Choroid plexus epithelial cell (primary cell): ENCODE data around the gene KCTD15.

Experiments
- DNase-seq: peaks from one replicate; pipeline ENCODE4 v3.0.0-alpha.2; 2010; ENCODE audit warnings: low read depth
- H3K4me3 ChIP-seq: 2 replicates; pipeline ENCODE4 v1.5.1; 2011; ENCODE audit warnings: low read depth, mild to moderate bottlenecking, control low read depth, low read length, moderate library complexity
- TF ChIP-seq, protein P1 (sequence below): conservative IDR thresholded peaks from 2 replicates; pipeline ENCODE4 v1.5.1; 2011; ENCODE audit warnings: low read depth, mild to moderate bottlenecking, control low read depth, inconsistent platforms, low read length, moderate library complexity

The KCTD15 gene

DNA sequence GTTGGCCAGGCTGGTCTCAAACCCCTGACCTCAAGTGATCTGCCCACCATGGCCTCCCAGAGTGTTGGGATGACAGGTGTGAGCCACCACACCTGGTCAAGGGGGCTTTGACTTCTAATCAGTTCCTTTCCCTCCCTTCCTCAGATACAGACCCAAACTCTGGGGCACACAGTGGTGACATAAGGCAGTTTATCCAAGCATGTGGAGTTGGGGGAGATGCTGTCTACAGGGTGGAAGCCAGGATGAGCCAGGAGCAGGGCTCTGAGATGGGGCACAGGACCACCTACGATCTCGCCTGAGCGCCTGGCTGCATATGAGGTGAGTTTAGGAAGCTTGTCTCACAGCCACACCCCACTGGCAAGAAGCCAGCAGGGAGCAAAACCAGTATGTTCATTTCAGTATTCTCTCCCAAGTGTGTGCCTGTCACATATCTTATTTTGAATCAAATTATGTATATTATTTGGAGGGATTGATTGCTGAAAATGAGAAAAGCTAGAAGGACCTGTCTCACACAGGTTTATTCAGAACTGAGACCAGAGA, 67.7 kb downstream of the KCTD15 start:
- H3K4me3 ChIP-seq, result no peak overlapping the region
- no peak for DNase-seq
- TF ChIP-seq, protein P1, sequence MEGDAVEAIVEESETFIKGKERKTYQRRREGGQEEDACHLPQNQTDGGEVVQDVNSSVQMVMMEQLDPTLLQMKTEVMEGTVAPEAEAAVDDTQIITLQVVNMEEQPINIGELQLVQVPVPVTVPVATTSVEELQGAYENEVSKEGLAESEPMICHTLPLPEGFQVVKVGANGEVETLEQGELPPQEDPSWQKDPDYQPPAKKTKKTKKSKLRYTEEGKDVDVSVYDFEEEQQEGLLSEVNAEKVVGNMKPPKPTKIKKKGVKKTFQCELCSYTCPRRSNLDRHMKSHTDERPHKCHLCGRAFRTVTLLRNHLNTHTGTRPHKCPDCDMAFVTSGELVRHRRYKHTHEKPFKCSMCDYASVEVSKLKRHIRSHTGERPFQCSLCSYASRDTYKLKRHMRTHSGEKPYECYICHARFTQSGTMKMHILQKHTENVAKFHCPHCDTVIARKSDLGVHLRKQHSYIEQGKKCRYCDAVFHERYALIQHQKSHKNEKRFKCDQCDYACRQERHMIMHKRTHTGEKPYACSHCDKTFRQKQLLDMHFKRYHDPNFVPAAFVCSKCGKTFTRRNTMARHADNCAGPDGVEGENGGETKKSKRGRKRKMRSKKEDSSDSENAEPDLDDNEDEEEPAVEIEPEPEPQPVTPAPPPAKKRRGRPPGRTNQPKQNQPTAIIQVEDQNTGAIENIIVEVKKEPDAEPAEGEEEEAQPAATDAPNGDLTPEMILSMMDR, result no peak

DNA sequence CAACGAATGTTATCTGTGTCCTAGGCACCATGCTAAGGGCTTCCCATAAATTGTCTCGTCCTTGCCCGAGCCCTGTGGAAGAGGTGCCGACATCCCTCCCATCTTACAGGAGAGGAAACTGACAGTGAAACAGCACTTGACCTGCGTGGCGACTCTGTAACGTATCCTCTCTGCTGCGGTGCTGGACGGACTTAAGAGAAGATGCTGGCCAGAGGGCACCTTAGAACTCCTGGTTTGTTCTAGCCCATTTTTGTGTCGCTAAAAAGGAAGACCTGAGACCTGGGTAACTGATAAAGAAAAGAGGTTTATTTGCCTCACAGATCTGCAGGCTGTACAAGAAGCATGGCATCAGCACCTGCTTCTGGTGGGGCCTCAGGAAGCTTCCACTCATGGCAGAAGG, 68.6 kb downstream of the KCTD15 start:
- TF ChIP-seq, protein P1, result no peak
- DNase-seq, result no peak
- no peak overlapping the region for H3K4me3 ChIP-seq
